ENCODE results near the gene PKNOX2. TPM values are rescaled to one million over a fixed set of nuclear protein-coding genes. Genes with fewer than 3 reads are reported as not detected.
"Not testable (repeated sequence)": the region's sequence is repeated elsewhere in the genome, so short reads cannot be mapped to it uniquely, and the experiment has no call there.

The PKNOX2 gene
- total RNA-seq, 4 donors from 2014 or later, result 0.83 to 4.1 (median 2.5) TPM

DNA sequence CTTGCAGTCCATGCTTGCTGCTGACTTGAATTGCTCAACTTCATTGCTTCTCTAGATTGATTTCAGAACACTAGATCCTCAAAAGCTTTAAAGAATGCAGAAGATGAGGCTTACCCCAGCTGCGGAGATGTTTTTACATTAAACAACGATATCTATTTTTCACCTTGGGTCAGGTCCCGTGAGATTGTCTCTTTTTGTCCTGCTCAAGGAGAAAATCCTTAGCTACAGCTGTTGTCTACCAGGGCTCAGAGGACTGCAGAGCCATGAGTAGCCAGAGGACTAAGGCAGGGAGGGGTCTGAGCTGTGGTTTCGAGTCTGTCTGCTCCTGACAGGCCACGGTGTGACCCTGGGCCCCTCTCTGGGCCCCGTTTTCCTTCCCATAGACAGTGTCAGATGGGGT lies 51.4 kb downstream of the PKNOX2 start:
- Histone ChIP-seq H3K9me3 (no peaks in the 10 kb centered on the region), H3K27ac (replicated peaks in 1 of 4) (no peak overlapping the region), H3K4me3 (no peak overlapping the region), H3K36me3 (no peaks in the 10 kb centered on the region), H3K4me1 (peaks cover 21 to 36% (median 33%) of the 10 kb centered on the region in 4 donors), H3K27me3 (no peaks in the 10 kb centered on the region)
- WGBS, result 80% methylated on average over 6 of the region's 6 CpGs
- TF ChIP-seq POLR2A (IDR thresholded peaks at IDR 0.05; ENCODE audit: low read depth), result no peak
- TF ChIP-seq EP300 (IDR thresholded peaks at IDR 0.05), result no peak
- TF ChIP-seq, protein P1, sequence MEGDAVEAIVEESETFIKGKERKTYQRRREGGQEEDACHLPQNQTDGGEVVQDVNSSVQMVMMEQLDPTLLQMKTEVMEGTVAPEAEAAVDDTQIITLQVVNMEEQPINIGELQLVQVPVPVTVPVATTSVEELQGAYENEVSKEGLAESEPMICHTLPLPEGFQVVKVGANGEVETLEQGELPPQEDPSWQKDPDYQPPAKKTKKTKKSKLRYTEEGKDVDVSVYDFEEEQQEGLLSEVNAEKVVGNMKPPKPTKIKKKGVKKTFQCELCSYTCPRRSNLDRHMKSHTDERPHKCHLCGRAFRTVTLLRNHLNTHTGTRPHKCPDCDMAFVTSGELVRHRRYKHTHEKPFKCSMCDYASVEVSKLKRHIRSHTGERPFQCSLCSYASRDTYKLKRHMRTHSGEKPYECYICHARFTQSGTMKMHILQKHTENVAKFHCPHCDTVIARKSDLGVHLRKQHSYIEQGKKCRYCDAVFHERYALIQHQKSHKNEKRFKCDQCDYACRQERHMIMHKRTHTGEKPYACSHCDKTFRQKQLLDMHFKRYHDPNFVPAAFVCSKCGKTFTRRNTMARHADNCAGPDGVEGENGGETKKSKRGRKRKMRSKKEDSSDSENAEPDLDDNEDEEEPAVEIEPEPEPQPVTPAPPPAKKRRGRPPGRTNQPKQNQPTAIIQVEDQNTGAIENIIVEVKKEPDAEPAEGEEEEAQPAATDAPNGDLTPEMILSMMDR (IDR thresholded peaks at IDR 0.05), result no peak
- TF ChIP-seq POLR2AphosphoS5 (IDR thresholded peaks at IDR 0.05), result no peak
- intact Hi-C loops (cut with DNase I), result no loop called here
- no peak for DNase-seq (ENCODE audit: extremely low spot score)

DNA sequence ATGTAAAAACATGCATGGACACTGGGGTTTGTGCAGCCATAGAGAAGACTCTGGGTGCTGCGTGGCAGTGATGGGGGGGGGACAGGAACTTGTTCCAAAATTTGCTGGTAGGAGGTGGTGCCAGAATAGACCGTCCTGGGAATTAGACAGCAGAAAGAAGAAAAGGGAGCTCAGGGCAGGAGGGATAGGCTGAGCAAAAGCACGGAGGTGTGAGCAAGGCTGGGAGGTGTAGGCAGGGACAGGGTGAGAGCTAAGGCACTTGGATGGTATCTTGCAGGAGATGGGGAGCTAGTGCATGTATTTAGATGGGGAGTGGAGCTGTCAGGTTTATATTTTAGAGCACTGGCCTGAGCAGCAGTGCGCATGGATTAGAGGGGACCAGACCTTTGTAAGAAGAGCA lies 53.8 kb downstream of the PKNOX2 start:
- H3K9me3 ChIP-seq, result no peaks in the 10 kb centered on the region
- H3K27me3 ChIP-seq, result no peaks in the 10 kb centered on the region
- no peak for DNase-seq (ENCODE audit: extremely low spot score)
- TF ChIP-seq, protein P1 (IDR thresholded peaks at IDR 0.05), result no peak
- TF ChIP-seq POLR2A (IDR thresholded peaks at IDR 0.05; ENCODE audit: low read depth), result no peak
- TF ChIP-seq POLR2AphosphoS5 (IDR thresholded peaks at IDR 0.05), result no peak
- H3K36me3 ChIP-seq, result no peaks in the 10 kb centered on the region
- 89% methylated on average over 4 of the region's 4 CpGs for WGBS
- no peak overlapping the region for H3K27ac ChIP-seq (replicated peaks in 1 of 4)
- H3K4me3 ChIP-seq, result no peak overlapping the region
- intact Hi-C loops (cut with DNase I), result no loop called here
- peaks cover 21 to 29% (median 24%) of the 10 kb centered on the region in 4 donors for H3K4me1 ChIP-seq

GRCh38 chr11:125221461-125221860 lies 56.9 kb downstream of the PKNOX2 start:
- Histone ChIP-seq H3K4me1 (peaks cover 6 to 18% (median 11%) of the 10 kb centered on the region in 4 donors), H3K27ac (replicated peaks in 1 of 4) (no peak overlapping the region), H3K4me3 (no peak overlapping the region), H3K27me3 (no peaks in the 10 kb centered on the region), H3K9me3 (no peaks in the 10 kb centered on the region), H3K36me3 (no peaks in the 10 kb centered on the region)
- 80% methylated on average over 10 of the region's 10 CpGs for WGBS
- no peak for DNase-seq (ENCODE audit: extremely low spot score)
- intact Hi-C loops (cut with DNase I), result loop anchor here (5.0 kb wide), 1 partner anchor 54 kb away; no protein-coding TSS in a partner anchor
- TF ChIP-seq, protein P1 (IDR thresholded peaks at IDR 0.05), result no peak
- TF ChIP-seq POLR2A (IDR thresholded peaks at IDR 0.05; ENCODE audit: low read depth) (no peak), EP300 (IDR thresholded peaks at IDR 0.05) (no peak), POLR2AphosphoS5 (IDR thresholded peaks at IDR 0.05) (no peak)

DNA sequence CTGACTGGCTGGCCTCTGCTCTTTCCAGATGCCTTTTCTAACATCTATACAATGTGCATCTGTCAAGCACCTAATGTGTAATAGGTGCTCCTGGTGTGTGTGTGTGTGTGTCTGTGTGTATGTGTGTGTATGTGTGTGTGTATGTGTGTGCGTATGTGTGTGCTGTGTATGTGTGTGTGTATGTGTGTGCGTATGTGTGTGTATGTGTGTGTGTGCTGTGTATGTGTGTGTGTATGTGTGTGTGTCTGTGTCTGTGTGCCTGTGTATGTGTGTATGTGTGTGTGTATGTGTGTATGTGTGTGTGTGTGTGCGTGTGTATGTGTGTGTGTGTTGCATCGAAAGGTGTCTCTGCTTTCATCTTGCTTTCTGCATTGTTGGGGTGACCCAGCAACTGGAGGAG lies 57.9 kb downstream of the PKNOX2 start:
- H3K4me1 ChIP-seq, result peaks cover 4 to 13% (median 9%) of the 10 kb centered on the region in 4 donors
- no peak for DNase-seq (ENCODE audit: extremely low spot score)
- TF ChIP-seq, protein P1 (IDR thresholded peaks at IDR 0.05), result no peak
- TF ChIP-seq EP300 (IDR thresholded peaks at IDR 0.05) (no peak), POLR2AphosphoS5 (IDR thresholded peaks at IDR 0.05) (no peak)
- 95% methylated on average over 4 of the region's 4 CpGs for WGBS
- H3K36me3 ChIP-seq, result no peaks in the 10 kb centered on the region
- H3K9me3 ChIP-seq, result no peaks in the 10 kb centered on the region
- intact Hi-C loops (cut with DNase I), result loop anchor here (5.0 kb wide), 1 partner anchor 55 kb away; no protein-coding TSS in a partner anchor
- no peak overlapping the region for H3K27ac ChIP-seq (replicated peaks in 1 of 4)
- H3K4me3 ChIP-seq, result no peak overlapping the region
- no peaks in the 10 kb centered on the region for H3K27me3 ChIP-seq

- WGBS, result 92% methylated on average over 6 of the region's 6 CpGs
- not testable (repeated sequence) for H3K36me3 ChIP-seq; H3K27me3 ChIP-seq; DNase-seq (ENCODE audit: extremely low spot score); H3K4me3 ChIP-seq; H3K9me3 ChIP-seq; H3K27ac ChIP-seq (replicated peaks in 1 of 4)
- H3K4me1 ChIP-seq, result peaks cover 4 to 13% (median 9%) of the 10 kb centered on the region in 4 donors
- intact Hi-C loops (cut with DNase I), result loop anchor here (5.0 kb wide), 1 partner anchor 56 kb away; no protein-coding TSS in a partner anchor
Observed at GRCh38 chr11:125223161-125223560, 58.6 kb downstream of the PKNOX2 start.

All from esophagus muscularis mucosa (tissue), 4 donors.